IPS DF 19.7 (cell line): ENCODE measurements around the gene NUAK1.

Experiments
- DNase-seq: peaks from one replicate; pipeline ENCODE4 v3.0.0-alpha.2; 2013; ENCODE audit warnings: low read depth, low spot score

The NUAK1 gene

GRCh38 chr12:106084014-106084671 is 54.6 kb downstream of the NUAK1 start:
- peak; percentile 67 for DNase-seq

DNA sequence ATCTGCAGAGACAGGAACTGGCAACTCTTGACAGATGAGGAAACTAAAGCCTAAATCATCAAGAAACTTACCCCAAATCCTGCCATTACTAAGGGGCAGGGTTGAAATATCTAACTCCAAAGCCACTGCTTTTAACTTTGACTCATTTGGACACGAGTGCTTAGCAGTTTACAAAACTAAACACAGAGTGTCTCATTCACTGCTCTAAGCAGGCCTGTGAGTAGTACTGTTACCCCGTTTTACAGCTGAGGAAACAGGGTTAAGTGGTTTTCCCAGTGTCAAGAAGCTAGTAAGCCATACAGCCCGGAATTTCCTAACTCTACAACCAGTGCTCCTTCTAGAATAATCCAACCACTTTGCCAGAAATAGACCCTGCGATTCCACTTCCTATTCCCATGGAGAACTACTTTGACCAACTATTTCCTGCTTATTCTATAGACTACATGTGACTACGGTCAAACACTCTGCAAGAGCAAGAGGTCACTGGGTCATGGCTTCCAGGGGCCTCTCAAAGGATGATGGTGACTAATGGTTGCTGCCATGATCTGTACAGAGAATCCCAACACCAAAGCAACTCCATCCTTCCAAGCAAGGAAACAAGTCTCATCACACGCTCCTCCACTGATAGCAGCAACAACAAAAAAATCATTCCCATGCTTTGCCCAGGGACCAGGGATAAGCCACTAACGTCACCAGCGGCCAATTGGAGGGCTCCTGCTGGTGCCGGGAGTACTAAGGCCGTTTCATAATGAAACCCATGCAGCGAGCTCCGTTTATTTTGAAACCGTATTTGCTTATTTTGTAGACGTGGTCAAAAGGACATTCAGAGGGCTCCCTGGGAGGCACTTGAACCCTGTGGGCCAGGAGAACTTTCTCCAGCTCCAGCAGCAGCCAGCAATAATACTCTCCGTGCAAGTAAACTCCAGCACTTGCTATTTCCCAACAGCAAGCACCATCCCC is 56.3 kb downstream of the NUAK1 start:
- DNase-seq: no peak

- no peak for DNase-seq
Observed at GRCh38 chr12:106081606-106082005, 57.1 kb downstream of the NUAK1 start.

GRCh38 chr12:106080791-106081170 is 58.0 kb downstream of the NUAK1 start:
- DNase-seq: no peak

DNA sequence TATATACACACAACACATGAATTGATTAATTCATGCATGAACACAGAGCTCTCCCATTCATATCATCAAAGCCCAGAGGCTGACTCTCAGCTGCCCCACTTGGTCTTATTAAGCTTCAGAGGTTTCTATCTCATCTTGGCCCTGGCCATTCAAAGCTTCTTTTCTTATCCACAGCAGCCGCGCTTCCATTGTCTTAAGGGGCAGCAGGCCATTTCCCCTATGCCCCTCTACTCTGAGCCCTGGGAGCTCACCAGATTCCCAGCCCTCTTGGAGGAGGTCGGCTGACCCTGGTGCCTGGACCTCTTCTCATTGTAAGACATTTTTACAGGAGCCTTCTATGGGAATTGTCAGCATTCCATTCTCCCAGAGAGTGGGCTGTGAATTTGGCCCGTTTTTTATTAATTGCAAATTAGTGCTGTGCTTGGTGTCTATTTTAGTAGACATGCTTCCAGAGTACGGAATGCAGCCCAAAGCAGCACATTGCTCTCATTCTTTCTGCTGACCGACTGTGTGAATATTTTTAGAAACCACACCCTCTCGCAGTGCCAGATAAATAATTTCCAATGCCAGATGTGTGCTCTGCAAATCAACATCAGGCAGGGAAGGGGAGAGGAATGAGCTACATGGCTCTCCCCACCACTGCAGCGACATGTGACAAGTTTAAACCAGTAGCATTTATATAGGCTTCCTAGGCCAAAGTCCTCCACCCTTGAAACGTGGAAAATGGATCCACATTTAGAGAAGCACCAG is 58.5 kb downstream of the NUAK1 start:
- DNase-seq: no peak

- DNase-seq: no peak
Observed at GRCh38 chr12:106079148-106079738, 59.5 kb downstream of the NUAK1 start.

DNA sequence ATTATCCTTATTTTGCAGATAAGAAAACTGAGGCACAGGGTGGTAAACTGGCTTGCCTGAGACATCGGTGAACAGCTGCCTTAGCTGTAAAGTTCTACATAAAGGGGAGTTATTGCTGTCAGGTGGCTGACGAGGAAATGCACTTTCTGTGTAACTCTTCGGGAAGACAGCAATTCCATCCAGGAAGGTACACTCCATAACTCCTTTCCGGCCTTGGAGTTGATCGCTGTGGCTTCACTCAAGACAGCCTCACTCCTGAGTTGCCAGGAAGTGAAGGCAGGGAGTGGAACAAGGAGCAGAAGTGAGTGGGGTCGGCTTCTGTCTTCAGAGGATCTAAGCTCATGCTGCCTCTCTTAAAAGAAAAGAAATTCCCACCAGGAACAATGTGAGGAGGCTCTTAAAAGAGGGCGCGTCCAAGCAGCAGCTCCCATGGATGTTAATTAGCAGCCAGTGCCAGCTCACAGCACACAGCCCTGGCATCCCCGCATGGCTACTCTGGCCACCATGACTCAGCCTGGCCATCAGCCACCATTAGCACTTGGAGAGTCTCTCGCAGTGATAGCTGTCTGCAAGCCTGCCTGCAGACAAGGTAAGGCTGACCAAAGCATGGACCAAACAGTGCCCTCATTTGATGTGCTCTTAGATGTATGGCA is 60.3 kb downstream of the NUAK1 start:
- DNase-seq: no peak

DNA sequence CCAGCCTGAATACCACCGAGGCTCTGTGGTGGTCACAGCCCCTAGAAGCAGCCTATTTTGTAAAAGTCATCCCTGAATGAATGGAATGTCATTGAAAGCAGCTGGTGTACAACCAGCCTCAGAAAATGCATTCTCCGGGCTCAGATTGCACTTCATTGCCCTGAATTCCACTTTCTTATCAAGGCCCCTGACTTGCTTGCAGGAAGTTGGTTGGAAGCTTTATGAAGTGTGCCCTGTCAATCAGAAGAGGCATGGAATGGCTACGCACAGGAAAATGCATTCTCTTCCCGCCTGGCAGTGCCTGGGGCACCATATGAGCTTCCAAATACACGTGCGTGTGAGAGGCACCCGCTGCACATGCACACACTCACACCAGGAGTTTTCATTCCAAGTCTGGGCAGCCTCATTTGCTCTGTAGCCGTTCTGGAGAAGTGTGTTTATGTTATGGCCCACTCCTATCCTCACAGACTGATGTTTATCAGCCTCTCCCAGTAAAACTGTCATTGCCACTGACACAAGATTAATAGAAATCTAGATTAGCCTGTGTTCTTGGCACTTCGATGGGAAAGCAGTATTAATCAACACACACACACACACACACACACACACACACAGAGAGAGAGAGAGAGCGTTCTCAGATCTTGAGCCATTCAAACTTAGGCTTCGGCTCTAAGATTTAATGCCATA is 63.9 kb downstream of the NUAK1 start:
- no peak for DNase-seq

- no peak for DNase-seq
Observed at GRCh38 chr12:106074361-106074705, 64.4 kb downstream of the NUAK1 start.

GRCh38 chr12:106073179-106073578 is 65.6 kb downstream of the NUAK1 start:
- DNase-seq: no peak

- DNase-seq: no peak
Observed at GRCh38 chr12:106072751-106073150, 66.0 kb downstream of the NUAK1 start.

DNA sequence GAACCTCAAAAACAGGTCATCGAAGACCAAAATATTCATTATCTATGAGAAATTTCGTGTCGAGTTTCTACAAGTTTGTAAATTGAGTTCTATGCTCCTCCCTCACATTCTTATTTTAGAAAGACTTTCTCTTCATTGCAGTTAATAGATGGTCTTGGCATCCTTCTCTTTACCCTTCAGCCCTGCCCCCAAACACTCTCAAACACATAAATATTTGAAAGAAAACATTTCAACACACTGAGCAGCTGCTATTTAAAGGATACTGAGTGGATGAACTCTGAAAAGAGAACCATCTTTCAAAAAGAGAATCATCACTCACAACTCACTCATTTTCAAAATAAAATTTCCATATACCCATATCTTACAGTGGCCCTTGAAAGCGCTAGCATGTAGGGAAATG is 67.1 kb downstream of the NUAK1 start:
- no peak for DNase-seq

- no peak for DNase-seq
Observed at GRCh38 chr12:106070611-106071010, 68.1 kb downstream of the NUAK1 start.

GRCh38 chr12:106070147-106070546 is 68.6 kb downstream of the NUAK1 start:
- DNase-seq: no peak

DNA sequence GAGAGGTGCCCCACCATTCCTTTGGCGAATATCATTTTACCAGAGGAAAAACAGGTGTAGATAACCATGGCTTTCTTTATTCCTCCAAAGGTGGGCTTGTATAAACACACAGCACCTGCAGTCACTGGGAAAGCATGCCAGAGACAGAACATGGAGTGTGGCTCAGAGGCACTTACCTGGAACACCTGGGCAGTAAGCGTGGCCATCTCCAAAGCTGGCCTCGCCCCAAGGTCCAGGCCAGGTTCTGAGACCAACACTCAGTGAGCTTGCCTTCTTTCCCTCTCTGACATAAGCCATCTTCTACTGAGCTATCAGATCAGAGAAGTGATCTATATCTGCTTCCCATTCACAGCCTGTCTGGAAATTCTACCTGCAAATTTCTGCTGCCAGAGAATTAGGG is 70.5 kb downstream of the NUAK1 start:
- no peak for DNase-seq

GRCh38 chr12:106067606-106068205 is 71.0 kb downstream of the NUAK1 start:
- DNase-seq: no peak

- DNase-seq: no peak
Observed at GRCh38 chr12:106066726-106067325, 71.9 kb downstream of the NUAK1 start.

DNA sequence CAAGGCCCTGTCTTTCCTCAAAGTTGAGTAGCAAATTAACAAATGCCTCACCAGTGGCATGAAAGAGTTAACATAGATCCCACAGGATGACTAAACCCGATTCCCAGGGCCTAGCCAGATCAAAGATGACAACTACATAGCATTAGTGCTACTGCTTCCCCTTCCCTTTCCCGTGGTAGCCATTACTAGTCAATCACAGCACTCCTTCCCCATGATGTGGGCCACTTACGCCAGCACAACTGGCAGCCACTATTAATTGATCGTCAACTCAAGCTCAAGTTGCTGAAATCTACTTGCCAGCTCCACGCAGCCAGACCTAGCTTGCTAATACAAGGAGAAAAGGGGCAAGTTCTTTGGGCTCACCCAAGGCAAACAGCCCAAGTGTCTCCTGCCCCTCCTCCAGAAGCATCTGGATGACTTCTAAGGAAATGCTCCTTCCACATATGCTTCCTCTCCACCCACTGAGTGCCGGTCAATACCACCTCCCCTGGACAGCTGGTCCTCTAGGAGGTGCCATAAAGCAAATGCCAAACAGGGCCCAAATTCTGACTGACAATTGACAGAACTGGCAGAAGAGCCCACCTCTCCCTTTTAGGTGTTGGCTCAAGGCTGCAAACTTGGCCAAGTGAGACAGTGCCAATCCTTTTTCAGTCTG is 72.6 kb downstream of the NUAK1 start:
- DNase-seq: no peak

- DNase-seq: no peak
Observed at GRCh38 chr12:106065506-106065905, 73.2 kb downstream of the NUAK1 start.

DNA sequence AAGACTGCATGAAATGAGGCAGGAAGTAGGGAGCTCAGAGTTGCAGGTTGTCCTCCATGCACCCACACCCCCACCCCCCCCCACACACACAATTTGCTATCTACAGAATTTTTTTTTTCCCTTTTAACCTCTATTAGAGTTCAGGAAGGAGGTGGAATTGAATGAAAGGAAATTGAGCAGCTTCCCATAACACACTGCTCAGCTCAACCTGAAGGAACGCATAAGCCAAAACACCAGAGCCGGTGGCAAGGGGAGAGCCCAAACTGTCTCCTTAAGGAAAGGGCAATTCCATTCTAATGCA is 74.1 kb downstream of the NUAK1 start:
- no peak for DNase-seq
